Kidney tubule cell (primary cell): ENCODE measurements around the gene URAD.
"Not testable (repeated sequence)": the region's sequence is repeated elsewhere in the genome, so short reads cannot be mapped to it uniquely, and the experiment has no call there.

Source experiments
- DNase-seq: peaks from one replicate; pipeline ENCODE4 v3.0.0-alpha.2; 2018; ENCODE audit warnings: low spot score

Gene URAD

GRCh38 chr13:27970382-27971235, 17.9 kb downstream of the URAD start:
- DNase-seq = no peak

- no peak for DNase-seq
Measured at GRCh38 chr13:27969866-27970229, 18.6 kb downstream of the URAD start.

- DNase-seq = no peak
Measured at GRCh38 chr13:27969082-27969865, 19.2 kb downstream of the URAD start, which contains the start of gene CDX2. CDX2 (minus strand) TSS chr13:27969315; CDS start chr13:27969006, 309 bp downstream.

GRCh38 chr13:27968316-27969081, 20.0 kb downstream of the URAD start:
- DNase-seq = no peak

- no peak for DNase-seq
Measured at GRCh38 chr13:27967736-27968315, 20.7 kb downstream of the URAD start.

- no peak for DNase-seq
Measured at GRCh38 chr13:27967203-27967735, 21.2 kb downstream of the URAD start.

GRCh38 chr13:27966641-27967202, 21.8 kb downstream of the URAD start:
- no peak for DNase-seq

- no peak for DNase-seq
Measured at GRCh38 chr13:27965740-27966640, 22.5 kb downstream of the URAD start.

- DNase-seq = no peak
Measured at GRCh38 chr13:27965343-27965739, 23.2 kb downstream of the URAD start.

GRCh38 chr13:27964741-27965323, 23.7 kb downstream of the URAD start:
- no peak for DNase-seq

GRCh38 chr13:27964206-27964605, 24.3 kb downstream of the URAD start:
- DNase-seq = not testable (repeated sequence)

- DNase-seq = no peak
Measured at GRCh38 chr13:27963491-27963890, 25.0 kb downstream of the URAD start.

- no peak for DNase-seq
Measured at GRCh38 chr13:27962982-27963381, 25.5 kb downstream of the URAD start.

GRCh38 chr13:27962128-27962841, 26.2 kb downstream of the URAD start:
- DNase-seq = no peak

- no peak for DNase-seq
Measured at GRCh38 chr13:27961227-27962085, 27.0 kb downstream of the URAD start.

GRCh38 chr13:27960362-27961226, 27.9 kb downstream of the URAD start:
- peak; percentile 59 for DNase-seq

- DNase-seq = no peak
Measured at GRCh38 chr13:27959976-27960361, 28.5 kb downstream of the URAD start.
